HG03045 (cell line): ENCODE data around the gene PHACTR1.

Source experiments
- ATAC-seq: cut with Tn5 transposase; IDR thresholded peaks from one replicate; pipeline ENCODE4 v1.9.1; 2021; ENCODE audit warnings: mild to moderate bottlenecking, moderate library complexity; ENCODE audit not compliant: unreplicated experiment

PHACTR1 gene

DNA sequence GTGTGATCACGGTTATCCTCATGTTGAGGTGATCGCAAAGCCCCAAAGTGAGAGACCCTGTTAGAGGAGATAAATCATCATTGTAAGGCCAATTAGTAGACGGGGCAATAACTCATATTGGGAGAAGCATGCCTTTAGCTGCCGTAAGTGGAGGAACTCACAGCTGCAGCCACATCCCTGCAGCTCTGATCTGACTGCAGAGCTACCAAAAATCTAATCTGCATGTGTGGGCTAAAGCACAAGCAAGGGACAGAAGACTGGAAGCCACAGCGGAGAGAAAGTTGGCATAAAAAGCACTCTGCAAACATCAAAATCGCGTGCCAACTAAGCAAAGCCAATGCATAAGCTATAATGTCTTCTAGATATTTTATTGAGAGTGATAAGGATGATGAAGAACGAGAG, 532.0 kb downstream of the PHACTR1 start:
- ATAC-seq: no peak

DNA sequence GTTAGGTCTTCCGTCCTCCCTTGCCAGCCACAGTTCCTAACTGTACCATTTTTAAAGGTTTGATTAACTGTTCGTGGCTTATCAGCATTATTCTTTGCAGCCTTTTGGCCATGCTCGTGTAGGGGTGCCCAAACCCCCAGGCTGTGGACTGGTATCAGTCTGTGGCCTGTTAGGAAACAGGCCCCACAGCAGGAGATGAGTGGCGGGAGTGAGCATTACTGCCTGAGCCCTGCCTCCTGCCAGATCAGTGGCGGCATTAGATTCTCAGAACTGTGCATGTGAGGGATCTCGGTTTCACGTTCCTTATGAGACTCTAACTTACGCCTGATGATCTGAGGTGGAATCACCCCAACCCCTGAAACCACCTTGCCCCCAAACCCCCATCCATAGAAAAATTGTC, 532.4 kb downstream of the PHACTR1 start:
- ATAC-seq: no peak

DNA sequence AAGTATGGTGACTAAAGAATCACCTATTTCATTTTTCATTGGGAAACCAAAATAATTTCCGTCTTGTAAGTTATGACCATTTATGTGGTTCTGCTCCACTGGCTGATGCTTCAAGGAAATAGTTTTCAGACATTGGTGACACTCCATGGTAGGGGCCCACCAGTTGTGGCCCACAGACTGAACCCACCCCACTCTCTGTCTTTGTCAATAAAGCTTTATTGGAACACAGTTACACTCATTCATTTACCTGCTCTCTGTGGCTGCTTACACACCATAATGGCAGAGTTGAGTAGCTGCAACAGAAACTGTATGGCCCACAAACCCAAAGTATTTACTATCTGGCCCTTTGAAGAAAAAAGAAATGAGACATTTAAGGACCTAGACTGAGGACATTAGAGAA, 533.2 kb downstream of the PHACTR1 start:
- ATAC-seq: no peak

DNA sequence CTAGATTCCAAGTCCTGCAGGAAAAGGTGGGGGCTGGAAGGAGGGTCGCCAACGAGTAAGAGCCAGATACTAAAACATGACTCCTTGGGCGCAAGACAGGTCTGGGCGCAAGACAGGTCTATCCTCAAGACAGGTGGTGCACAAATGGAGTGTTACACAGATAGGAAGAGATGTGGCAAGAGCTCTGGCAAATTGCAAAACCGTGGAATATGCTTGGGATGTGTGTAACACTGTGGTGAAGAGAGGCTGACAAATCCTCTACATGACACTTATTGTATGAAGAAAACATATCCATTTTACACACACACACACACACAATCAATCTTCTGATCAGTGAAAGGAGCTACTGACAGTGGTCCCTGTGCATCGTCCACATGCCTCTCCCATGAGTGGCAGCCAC, 534.1 kb downstream of the PHACTR1 start:
- ATAC-seq: no peak

DNA sequence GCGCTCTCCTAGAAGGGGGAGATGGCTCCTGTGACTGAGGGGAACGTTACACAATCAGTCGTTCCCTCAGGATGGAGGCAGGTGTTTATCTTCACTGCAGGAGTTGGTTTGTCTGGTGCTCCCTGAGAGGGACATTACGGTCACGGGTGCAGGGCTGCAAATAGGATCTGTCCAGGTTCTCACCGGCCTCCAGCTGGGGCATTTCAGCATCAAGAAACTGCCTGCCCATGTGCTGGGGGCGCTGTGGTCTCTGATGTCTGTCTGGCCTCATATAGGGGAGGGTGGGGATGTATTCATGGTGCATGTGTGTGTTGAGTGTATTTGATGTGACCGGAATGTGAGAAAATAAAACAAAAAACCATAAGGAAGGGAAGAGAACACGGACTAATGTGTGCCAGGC, 534.7 kb downstream of the PHACTR1 start:
- ATAC-seq: no peak

DNA sequence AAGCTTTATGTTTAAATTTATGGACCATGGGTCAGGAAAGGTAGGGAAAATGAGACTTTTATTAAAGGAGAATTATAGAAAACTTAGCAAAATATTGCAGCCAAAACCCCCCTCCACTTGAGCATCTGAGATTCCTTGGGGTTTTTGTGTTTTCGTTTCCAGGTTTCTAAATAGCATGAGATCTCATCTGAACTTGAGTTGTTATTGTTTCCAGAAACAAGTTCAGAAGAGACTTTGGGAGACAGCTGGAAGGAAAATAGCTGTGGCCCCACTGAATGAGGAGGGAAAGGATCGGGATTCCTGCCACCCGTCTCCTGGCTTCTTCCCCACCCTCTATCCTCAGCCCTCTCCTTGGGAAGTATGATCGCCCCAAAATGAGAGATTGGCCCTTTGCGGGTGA, 536.2 kb downstream of the PHACTR1 start:
- ATAC-seq: no peak

DNA sequence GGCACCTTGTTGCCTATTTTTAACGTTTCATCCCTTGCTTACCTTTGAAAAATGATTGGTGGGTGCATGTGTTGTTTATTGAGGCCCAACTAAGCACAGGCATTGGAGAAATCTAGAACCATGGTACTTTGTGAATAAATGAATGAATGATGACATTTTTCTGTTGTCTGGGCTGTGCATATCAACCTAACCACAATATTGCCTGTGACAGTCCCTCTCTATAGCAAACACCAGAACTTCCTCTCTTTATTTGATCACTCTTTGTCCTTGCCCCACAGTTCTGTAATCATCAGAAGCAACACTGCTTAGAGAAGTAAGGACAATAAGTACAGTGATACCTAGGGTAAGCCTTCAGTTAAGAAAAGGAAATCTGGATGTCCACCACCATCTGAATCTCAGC, 536.7 kb downstream of the PHACTR1 start:
- ATAC-seq: no peak

DNA sequence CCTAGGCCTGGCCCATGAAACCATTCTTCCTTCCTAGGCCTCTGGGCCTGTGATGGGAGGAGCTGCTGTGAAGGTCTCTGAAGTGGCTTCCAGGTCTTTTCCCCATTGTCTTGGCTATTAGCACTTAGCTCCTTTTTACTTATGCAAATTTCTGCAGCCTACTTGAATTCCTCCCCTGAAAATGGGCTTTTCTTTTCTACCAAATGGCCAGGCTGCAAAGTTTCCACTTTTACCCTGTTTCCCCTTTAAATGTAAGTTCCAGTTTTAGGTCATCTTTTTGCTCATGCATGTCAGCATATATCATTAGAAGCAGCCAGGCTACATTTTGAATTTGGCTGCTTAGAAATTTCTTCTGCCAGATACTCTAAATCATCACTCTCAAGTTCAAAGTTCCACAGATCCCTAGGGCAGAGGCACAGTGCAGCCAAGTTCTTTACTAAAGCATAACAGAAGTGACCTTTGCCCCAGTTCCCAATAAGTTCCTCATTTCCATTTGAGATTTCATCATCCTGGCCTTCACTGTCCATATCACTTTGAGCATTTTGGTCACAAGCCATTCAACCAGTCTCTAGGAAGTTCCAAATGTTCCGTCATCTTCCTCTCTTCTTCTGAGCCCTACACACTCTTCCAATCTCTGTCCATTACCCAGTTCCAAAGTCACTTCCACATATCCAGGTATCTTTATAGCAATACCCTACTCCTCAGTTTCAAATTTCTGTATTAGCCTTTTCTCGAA, 539.9 kb downstream of the PHACTR1 start:
- no peak for ATAC-seq

DNA sequence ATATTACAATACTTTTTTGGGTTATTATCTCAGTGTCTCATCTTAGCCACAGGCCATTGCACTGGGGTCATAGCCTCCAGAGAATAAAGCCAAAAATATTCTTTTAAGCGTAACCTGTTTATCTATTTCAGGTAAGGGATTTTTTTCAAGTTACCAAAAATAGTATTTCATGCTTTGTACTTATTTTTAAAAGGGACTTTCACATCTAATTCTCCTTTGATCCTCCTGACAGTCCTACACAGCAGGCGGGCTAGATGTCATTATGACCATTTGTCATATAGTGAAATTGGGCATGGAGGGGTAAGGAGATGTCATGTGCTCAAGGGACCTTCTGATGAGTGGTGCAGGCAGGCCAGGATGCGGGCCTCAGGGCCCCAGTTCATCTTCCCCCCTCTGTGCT, 542.8 kb downstream of the PHACTR1 start:
- ATAC-seq: no peak

DNA sequence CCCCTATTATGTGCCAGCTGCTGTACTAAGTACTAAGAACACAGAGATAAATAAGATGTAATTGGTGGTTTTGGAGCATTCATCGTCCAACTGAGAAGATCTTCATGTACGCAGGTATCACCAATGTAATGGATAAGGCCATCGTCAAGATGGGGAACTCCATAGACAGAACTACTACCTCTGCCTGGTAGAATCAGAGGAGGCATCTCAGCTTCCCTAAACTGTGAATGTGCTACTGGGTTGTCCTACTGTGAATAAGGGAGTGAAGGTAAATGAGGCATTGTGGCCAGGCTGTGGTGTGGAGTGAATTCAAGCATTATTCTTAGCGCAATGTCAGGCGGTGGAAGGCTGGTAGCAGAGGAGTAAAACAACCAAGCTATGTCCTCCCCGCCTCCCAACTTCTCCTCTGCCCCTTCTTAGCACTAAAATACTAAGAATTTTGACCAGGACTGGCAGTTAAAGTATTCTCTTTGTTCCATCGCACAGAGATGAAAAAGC, 543.6 kb downstream of the PHACTR1 start:
- no peak for ATAC-seq

DNA sequence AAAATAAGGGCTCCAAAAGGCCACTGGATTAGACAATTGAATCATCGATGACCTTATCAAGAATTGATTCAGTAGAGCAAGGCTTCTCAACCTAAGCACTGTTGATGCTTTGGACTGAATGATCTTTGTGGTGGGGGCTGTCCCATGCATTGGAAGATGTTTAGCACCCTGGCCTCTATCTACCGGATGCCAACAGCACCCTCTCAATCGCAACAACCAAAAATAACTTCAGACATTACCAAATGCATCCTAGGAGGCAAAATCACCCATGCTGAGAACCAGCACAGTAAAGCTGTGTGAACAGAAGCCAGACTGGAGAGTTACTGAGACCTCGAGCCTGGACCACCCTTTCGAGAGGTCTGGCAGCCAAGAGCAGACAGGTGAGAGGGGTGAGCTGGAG, 544.3 kb downstream of the PHACTR1 start:
- ATAC-seq: no peak

DNA sequence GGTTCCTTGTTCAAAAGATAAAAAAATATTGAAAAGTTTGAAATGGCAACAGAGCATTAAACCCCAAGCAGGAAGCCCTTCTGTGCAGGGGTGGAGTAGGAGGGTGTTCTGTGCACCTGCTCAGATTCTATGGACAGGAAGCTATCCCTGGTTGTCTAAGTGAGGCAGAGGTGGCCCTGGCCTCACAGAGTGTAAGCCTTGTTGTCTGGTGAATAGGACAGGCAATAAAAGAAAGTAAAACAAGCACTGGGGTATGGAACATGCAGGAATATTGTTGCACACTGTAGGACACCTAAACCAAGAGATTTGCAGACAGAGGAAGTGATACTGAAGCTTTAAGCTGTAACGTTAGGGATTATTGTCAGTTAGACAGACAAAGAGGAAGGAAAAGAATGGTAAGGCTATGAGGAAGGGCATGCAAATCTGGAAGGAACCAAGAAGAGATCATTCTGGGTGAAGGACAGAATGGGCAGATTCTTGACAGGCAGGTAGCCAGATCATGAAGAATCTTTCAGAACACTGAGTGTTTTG, 545.0 kb downstream of the PHACTR1 start:
- ATAC-seq: peak; percentile 58

DNA sequence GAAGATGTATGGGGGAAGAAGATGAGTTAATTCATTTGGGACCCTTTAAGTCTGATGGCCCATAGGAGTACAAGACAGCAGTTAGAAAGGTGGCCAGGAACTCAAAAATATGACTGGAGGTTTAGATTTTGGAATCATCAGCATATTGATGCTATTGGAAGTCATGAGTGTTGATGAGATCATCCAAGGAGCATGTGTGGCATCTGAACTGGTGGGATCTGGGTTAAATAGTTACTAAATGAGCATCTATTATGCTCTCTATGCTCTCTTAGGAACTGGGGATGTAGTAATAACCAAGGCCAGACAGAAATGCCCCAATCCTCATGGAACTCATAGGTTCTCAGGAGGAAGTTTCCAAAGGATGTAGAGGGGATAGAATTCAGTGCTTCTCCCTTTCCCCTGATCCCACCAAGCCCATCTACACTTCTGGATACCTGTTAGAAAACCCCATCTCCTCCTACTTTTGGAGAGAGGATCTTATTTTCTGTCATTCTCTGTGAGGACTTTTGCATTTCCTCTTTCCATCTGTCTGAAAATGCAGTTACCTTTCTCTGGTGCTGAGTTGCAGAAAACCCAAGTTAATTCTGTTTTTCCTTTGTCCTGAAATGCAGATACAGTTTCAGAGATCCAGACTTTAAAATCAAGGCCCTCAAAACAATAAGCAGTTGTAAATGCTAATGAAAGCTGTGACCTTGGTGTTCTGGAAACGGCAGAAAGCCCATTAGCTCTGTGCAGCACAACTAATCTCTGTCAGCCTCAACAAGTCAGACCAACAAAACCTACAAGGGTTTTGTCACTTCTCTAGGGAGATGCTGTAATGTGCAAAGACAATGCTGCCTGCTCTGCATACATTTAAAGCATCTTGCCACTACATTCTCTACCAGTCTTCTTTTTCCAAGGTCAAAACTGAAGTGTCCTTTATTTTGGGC, 546.0 kb downstream of the PHACTR1 start:
- ATAC-seq: no peak

DNA sequence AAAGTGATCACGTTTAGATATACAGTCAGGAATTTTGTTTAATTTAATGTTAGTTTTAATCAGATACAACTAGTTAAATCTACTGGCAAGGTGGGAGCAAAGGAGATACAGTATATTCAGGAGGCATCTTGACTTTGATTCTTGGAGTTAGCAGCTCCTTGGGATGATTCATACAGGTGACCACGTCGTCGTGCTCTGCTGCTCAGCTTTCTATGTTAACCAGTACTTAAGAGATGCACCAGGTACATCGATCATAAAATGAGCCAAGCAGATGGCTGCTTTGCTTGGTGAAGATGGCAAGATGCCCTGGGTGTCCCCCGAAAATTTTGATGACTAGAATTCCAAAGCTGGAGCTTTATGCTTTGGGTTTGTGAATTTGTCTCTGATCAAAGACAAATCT, 547.1 kb downstream of the PHACTR1 start:
- ATAC-seq: no peak

DNA sequence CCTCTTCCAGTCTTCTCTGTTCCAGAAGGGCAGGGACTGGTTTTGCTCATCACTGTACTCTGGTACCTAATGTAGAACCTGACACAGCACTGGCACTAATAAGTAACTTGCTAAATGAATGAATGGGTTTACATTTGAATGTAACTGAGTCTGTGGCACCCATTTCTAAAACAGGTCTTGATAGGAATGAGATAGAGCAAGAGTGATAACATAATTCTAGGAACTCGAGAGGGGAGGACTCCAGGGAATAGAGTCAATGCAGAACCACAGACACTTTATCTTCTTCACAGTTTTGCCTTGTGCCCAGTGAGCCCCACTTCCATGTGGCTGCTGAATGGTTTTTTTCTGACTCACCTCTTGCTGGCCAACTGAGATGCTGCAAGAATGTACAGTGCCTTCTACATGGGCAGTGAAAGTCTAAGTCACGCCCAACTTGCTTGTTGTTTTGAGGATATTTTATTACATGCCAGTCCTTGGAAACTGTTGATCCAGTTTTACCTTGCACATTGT, 550.6 kb downstream of the PHACTR1 start:
- no peak for ATAC-seq

DNA sequence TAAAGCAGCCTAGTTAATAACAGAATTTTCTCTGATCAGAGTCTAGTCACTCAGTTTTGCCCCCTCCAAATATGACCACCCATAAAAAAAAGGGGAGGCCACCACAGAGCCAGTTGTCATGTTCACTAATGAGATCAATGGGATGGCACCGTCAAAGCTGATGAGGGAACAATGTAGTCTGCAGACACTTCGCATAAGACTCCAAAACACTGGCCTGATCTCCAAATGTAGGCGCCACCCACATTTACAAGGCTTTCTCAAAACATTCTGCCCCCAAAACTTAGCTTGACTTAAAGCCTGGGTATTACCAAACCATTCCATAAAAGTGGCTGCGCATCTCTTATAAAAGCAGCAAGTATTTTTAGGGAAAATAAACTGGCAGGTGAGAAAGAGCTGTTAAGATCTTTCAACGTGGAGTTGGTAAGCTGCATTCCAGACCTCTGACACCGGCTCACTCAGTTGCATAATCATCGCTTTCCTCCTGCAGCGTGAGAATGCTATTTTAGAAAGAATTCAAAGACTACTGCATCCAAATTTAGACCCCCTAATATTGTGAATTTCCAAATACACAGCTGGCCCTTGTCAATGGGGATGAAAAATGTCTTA, 552.4 kb downstream of the PHACTR1 start:
- no peak for ATAC-seq

DNA sequence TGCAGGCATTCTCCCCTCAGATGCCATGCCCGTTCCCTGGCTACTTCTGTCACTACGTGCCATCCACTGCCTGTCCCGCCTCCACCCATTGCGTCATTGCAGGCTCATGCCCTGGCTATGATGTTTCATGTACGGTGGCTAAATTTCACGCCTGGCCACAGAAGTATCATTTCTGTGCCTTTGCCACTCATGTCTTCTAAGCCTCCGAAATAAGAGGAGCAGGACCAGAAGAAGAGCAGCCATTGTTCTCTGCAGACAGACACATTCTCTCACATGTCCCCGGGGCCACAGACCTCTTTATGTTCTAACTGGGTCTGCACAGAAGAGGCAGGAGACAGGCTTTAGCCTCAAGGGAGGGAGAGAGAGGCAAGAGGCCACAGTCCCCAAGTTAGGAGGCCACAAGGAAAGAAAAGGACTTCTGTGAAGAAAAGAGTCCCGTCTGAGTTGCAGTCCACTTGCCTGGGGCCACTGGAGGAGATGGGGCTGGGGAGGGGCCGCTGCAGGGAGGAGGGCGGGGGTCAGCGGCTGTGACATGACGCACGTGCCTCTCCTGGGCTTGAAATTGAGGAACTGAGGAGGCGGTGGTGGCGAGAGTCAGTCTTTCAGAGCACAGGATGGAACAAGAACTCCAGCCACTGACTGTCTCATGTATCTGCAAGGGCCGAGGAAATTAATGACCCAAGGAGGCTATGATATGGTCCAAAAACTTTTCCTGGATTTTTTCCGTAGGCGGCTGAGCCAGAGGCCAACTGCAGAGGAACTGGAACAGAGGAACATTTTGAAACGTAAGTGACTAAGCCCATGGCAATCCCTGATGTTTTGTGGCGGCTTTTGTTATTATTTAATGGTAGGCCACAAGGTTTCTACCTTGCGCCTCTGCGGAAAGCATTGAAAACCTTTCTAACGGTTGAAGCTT, 555.8 kb downstream of the PHACTR1 start:
- ATAC-seq: no peak

DNA sequence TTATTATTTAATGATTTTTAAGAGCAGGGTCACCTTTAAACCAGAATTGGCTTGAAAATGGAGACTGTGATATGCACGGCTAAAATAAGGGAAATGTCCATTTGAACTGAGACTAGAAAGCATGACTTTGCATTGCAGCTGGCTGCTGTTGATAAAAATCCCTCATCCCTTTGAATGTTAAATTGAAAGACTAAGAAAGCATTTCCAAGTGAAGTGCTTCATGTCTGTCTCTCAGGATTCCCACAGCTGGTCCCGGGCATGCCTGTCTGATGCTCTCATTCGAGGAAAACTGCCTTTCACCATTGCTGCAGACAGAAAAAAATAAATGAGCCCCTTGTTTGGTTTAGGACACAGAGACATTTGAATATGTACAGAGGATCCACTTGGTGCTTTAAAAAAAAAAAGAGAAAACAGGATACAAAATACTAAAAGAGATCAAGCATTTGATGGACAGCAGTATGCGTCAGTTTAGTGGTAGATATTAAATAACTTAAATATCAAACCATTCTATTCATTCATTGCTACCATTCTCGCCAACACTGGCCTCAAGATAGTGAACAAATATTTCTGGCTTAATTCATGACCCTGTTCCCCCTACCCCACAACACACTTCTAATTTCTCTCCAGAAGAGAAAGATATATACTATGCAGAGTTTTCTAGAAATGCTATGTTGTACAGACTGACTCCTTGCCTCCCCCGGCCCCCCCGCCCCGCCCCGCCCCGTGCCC, 556.8 kb downstream of the PHACTR1 start:
- no peak for ATAC-seq

DNA sequence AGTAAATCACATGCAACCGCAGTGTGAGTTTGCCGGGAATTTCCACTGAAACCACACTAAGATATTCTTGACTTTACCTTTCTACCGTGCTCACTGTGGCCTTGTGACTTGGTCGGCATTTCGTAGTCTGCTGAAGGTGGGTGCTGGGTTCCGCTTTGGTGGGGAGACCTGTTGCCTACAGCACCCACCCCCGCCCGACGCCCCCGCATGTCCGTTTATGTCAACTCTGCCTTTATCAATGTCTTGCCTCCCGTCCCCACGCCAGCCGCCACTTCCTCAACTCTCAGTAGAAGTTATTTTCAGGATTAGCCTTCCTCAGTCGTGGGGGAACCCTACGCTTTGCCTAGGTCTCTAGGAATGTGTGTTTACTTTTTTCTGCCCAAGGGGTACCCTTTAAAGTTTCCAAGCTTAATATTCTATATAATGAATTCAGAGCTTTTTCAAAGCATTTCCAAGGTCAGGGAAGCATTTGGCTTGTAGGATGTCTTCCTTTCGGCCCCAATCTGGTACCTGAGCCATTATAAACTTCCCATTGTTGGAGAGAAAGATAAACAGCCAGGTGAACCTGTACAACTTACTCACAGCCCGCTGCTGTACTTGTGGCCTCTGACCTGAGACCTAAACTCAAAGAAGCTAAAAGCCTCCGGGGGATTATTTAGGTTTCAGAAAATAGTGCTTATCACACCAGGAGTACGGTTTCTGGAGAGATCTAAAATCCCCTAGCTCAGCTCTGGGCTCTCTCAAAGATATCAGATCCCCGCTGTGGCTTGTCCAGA, 557.6 kb downstream of the PHACTR1 start:
- peak; percentile 50 for ATAC-seq
